HG02973 (cell line): ENCODE measurements around the gene ARHGAP22.

Experiments used
- ATAC-seq: cut with Tn5 transposase; IDR thresholded peaks from one replicate; pipeline ENCODE4 v1.9.1; 2021; ENCODE audit warnings: moderate library complexity; ENCODE audit not compliant: unreplicated experiment

Gene ARHGAP22

DNA sequence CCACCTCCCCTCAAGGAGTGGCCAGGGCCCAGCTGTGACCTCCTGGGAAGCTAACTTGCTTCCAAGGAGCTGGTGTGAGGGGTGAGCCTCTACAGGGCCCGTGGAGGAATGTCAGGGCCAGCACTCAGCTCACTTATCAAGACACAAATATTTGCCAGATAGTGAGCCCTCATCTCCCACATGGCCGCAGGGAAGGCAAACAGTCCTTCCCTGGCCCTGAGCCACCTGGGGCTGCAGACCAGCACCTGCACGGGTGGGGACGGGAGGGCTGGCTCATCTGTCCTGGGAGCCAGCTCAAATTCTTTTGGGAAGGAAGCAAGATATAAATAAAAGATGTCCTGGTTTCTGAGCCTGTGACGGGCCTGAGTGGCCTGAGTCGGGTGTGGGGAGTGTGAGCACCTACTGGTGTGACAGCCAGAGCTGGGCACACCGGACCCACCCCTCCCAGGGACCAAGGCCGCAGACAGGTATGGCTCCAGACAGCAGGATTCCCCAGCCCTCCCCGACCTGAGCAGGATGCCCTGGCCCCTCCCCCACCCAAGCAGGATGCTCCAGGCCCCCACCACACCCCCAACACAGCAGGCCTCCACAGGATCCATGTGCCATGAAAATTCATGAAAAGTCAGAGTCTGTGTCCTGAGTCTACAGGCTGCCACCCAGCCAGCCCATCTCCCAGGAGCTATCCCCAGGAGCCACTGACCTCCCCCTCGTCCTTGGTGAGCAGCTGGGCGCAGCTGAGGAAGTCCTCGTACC lies 150.4 kb downstream of the ARHGAP22 start:
- no peak for ATAC-seq

DNA sequence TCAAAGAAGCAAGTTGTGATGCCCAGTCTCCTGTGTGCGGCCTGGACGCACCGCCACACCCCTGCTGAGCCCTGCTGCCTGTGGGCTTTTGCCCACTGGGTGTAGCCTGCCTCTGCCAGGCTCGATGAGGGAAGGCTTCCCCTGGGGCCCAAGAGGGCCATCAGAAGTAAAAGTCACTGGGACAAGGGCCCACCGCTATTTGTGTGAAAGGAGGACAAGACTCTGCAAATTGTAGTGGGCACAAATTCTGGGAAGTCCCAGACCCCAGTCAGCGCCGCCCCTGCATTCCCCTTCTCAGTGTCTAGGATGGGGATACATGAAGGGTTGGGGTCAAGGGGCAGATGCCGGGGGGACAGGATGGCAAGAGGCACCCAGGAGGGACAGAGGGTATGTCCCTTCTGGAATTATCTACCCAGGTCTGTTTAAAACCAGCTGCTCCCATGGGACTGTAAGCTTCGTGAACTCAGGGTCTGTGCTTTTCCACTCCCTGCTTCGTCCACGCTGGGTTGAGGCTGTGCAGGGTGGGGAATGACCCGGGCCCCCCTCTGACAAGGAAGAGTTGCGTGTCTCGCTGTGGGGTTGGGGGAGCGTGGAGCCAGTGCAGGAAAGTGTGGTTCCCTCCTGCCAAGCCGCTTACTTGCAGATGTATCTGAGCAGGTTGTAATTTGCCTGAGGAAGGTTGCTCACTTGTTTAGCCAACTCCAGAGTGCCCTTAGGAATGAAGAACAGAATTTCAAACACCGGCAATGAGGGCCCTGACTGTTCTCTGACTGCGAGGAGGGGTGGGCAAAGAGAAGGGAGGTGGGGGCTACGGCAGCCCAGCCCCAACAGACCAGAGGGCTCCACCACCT lies 151.2 kb downstream of the ARHGAP22 start:
- ATAC-seq = no peak

DNA sequence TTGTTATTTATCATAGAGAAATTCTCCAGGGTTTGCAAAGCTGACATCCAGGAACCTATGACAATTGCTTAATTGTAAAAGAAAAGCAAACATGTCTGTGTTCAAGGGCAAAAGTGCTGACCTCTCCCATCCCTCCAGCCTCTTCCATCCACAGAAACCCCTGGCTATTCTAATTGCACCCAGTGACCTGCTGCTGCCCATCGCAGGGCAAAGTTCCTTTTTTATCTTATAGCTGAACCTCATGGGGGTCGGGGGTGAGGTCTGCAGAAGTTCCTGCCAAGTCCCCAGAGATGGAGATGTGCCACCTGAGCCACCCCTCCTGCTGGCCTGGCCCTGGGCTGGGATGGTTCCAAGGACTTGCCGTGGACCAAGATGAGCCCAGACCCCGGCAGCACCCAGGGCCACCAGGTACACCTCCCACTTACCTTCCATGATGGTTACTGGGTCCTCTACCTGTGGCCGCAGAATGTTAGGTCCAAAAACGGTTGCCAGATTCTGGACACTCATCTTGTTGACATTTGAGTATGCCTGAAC lies 151.9 kb downstream of the ARHGAP22 start:
- no peak for ATAC-seq

DNA sequence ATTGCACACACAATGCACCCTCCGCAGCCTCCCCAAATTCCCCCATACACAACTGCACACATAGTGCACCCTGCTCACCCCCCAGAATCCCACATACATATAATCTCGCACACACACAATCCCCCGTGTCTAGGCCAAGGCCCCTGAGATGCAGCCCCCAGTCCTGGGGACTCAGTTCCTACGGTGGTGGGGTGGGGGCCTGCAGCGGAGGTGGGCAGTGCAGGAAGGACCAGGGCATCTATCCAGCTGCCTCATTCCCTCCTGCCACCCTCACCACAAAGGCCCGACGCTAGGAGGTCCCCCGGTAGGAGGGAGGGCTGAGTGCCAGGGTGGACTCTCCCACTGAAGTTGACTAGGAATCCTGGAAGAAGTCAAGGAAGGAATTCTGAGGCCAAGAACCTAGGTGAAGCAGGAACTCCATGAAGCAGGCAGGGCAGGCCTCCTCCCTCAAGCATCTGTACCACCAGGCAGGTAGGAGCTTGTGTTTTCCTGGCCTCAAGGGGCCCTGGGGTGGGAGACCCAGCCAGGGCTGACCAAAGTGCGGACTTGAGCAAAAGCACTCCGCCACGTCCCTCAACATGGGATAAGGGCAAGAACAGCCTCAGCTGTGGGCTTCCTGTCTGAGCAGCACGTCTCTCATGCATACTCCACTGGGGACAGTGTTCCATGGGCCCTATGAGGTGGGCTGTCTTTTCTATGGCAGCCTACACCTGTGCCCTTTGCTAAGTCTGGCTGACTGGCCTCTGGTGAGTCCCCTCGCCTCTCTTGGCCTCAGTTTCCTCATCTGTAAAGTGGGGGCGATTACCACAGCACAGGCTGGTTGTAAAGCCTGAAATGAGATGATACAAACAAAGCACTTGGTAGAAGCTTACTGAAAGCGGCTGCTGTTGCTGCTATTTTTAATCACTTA lies 152.6 kb downstream of the ARHGAP22 start:
- no peak for ATAC-seq

DNA sequence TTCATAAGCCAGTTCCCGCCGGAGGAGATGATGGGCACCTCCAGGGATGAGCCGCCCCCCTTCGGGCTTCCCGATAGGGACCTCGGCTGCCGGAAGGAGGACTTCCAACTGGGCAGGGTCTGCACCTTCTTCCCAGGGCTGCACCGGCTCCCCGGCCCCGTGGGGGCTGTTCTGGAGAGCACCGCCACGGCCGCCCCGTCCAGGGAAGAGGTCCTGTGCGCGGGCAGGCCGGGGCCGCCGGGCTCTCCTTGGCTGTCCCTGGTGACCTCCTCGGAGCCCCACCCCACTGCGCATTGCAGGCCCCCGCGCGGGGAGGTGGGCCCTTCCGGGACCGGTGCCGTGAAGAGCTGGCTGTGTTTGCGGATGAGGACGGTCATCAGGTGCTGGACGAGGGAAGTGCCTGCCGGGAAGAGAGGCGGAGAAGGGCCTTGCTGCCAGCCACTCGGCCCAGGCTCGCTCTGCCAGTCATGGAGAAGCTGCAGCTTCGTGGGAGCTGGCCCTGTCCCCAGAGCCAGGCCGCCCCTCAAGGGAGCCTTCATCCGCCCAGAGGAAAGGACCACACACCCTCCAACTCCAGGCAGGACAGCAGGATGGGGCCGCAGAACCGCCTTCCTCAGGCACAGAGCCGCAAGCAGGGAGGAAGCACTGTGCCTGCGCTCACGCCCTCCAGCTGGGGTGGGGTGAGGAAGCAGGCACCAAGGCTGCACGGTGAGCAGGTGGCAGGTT lies 154.0 kb downstream of the ARHGAP22 start:
- ATAC-seq = no peak

DNA sequence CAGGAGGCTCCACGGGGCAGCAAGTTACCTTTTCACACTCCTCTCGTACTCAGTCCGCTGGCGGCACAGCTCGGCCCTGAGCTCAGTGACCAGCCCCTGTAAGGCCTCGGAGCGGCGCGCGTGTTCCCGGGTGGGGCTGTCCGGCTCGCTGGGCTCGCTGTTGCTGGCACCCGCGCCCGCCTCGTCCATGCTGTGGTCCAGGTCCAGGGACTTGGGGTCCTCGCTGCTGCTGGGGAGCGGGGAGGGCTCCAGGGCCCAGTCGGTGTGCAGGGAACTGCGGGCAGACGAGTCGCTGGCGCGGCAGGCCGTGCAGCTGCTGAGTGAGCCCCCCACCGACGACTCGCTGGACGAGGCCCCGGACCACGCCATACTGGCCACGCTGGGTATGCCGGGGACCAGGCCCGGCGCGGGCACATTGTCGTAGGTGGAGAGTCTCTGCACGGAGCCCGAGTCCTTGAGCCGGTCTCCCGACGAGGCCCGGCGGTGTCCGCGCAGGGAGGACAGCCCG lies 154.6 kb downstream of the ARHGAP22 start:
- no peak for ATAC-seq

DNA sequence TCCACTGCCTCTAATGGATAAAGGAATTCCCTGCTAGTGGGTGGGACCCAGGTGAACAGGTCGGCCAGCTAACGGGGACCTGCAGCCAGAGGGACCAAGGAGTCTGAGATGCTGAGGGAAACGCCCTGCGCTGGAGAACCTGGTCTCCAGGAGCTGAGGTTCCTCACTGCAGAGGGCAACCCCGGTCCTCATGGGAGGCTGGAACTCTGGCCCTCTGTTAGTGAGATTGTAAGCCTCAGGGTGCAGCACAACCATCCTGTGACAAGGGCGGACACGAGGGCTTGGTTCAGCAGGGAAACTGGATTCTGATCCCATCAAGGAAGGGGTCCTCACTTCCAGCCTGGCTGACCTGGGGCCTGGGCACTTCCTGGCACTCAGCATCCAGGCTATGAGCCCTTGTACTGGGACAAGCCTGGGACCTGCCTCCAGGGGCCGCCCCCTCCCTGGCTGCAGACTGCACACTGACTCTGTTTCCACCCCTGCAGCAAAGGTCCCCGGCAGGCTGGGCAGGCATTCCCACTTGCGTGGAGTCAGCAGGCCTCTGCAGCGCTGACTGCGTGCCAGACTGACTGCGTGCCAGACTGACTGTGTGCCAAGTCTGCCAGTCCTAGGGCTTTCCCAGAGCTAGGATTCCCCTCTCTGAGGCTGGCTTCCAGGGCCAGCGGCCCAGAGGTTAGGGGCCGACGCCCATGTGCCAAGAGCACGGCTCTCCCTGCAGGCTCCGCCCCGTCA lies 155.2 kb downstream of the ARHGAP22 start:
- ATAC-seq = no peak

DNA sequence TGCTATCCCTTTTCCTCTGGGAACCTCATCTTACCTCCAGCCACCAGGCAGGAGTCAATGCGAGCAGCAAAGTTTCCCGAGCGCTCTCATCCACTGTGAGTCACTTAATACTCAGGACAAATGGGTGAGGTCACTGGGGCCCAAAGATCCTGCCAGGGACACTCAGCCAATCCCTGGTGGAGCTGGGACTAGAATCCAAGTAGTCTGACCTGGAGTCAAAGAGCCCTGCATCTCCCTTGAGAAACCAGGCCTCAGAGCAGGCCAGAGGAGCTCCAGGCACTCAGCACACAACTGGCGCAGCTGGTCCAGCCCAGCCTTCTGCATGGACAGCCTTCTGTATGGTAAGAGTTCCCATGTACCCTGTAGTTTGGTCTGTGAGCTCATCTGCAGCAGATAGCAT lies 156.1 kb downstream of the ARHGAP22 start:
- no peak for ATAC-seq

DNA sequence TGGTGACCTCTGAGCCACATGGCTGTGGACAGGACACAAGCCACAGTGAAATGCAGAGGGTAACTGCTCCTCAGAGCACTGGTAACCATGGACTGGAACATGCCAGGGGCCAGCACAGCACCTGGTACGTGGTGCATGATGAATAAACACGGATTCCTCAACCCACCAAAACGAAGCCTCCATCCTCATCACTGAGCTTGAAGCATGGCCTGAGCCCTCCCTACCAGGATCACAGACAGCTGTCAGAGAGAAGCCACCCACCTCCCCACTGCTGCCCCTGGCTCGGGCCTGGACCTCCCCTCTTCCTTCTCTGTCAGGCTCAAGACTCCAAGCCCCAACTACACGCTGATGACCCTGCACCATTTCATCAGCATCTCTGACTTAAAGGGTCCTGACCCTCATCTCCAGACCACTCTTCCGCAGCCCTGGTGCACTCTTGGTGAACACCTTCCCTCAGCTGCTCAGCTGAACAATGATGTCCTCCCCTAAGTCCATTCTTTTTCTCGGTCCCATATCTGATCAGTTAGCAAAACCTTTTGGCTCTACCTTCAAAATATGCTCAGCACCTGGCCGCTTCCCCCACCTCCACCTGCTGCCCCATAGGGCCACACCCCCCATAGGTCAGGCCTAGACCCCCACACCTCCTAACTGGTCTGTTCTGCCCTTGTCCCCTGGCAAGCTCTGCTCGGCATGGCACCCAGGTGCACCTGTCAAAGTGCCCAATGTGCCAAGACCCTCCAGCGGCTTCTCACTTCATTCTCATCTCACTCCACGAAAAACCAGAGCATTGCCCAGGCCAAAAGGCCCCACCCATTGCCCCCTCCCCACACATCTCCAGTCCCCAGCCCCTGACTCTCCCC lies 157.3 kb downstream of the ARHGAP22 start:
- ATAC-seq = no peak

DNA sequence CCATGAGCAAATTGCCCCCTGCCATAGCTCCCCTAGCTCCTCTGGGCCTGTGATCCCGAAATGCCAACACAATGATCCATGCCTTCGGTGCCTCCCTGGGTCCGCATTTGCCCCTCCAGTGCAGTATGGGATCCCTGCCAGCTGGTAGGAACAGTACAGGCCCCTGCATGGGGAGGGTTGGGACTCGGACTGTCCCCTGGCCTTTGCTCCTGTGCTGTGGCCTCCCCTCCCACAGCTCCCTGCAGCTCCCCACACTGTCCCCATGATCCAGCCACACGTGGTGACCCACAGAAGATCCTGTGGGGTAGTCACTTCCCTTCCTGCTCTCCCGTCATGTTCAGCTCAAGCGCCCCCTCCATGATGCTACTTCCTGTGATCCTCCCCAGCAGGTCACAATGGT lies 158.1 kb downstream of the ARHGAP22 start:
- no peak for ATAC-seq

DNA sequence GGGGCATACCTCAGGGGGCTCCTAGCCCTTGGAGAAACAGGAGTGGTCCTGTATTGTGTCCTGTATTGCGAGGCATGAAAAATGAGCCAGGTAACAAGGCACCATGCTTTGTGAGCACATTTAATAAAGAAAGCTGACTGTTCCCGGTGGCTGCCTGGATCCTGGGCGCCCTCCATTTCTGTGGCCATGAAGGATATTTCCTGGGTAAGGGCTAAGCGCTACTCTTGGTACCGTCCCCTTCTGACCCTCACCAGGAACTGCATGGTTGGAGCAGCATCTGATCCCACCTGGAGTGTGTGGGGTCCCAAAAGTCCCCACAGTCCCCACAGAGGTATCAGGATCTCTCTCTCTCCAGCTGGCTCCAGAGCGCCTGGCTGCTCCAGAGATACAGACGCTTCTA lies 158.9 kb downstream of the ARHGAP22 start:
- no peak for ATAC-seq

DNA sequence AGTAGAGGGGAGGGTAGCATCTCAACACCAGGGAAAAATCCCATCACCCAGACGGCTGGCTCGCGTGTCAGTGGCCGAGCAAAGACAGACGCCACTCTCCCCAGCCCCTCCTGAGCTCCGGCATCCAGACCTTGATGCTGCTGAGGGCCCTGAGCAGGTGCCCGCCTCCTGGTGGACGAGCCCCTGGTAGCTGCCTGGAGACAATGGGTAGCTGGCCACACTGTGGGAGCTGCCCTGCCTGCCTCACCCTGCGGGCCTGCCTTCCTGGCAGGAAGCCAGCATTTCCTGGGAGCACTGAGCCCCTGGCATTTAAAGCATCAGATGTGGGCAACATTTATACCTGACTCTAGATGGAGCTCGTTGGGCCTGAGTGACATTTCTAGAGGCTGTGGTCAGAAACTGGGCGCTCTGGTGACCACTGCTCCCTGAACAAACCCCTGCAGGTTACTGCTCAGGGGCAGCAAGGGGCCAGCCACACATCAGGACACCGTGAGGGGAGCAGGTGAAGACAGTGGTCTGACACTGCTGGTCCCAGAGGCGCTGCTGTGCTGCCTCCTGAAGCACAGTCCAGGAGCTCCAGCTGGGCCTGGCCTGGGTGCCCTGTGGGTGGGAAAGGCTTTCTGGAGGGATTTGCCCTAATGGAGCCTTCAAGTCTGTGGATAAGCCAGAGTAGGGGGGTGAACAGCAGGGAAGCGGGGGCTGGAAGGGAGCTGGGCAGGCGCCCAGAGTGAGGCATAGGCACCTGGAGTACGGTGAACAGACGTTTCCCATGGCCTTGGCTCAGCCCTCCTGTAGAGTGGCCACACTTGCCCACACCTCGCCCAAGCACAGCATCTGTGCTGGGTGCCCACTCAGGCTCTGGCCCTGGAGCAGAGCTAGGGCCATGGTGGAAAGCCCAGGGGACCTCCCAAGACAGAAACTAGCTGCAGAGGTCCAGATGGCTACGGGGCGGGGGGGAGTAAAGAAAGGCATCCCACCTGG lies 159.7 kb downstream of the ARHGAP22 start:
- no peak for ATAC-seq

DNA sequence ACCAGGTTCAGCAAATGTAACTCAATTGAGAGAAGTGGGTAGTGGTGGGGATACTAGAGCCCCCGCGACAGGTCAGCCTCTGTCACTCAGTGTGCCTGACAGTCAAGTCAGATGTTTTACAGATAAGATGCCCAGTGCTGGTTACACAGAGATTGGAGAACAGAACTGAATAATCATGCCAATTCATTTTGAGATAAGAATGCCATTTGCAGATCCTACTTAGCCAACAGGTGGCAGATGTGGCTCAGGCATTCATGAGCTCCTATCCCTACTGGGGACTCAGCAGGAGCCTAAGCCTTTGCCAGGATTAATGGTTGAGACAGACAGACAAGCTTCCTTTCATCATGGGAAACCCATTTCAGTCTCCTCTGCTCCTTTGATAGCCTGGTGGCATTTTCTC lies 160.6 kb downstream of the ARHGAP22 start:
- no peak for ATAC-seq

DNA sequence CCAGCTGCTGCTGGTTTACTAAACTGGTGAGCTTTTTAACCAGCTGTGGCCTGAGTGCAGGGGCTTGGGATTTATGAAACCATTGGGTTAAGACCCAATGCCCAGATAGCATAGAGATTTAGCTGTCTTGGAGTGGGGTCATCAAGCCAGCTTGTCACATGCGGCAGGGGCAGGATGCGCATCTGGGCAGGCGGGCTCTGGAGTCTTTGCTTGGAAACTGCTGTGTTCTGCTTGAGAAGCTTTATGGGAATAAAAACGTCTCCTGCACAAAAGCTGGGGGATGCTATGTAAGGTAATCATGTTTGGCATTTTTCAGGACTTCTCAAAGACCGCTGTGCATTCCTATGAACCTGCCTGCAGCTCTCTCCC lies 162.1 kb downstream of the ARHGAP22 start:
- ATAC-seq = no peak

DNA sequence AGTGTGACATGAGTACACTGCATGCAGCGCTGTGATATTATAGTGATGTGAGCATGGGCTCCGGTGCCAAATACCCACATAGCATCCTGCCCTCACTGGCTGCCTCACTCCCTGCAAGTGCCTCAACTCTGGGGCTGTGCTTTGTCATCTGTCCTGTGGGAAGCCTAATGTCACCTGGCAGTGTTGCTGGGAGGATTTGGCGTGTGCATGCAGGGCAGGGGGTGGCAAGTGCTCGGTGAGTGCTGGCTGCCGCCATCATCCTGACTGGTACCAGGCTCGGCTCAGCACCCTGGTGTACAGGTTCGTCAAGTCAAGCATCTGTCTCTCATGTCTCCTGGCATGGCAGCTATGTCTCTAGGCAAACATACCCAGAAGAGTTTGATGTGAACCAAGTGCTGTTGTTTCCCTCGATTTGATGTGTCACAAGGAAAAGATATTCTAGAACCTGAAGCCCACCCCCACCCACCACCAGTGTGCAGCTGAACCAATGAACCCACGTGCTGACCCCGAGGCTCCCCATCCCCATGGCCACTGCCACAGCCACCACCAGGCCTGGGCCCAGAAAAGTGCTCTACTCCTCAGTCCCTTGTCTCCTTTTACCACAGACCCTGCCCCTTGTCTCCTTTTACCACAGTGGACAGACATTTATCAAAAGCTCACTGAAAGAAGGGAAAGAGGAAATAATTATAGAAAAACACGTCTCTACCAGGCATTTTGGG lies 162.6 kb downstream of the ARHGAP22 start:
- no peak for ATAC-seq

DNA sequence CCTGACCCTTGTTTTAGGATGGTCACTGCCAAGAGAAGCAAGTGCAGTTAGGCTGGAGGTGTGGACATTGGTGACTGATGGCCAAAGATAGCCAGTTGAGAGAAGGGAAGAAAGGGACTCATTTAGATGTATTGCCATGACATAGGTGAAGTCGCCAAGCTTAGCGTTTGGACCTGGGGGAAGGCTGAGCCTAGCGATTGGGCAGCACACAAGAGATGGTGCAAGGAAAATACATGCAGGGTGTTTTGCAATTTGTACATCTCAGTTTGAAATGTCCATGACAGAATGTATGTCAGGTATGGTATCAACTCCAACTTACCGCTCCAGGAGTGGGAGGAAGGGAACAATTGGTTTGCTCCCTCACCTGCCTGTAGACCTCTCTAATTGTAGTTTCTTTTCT lies 164.1 kb downstream of the ARHGAP22 start:
- no peak for ATAC-seq

DNA sequence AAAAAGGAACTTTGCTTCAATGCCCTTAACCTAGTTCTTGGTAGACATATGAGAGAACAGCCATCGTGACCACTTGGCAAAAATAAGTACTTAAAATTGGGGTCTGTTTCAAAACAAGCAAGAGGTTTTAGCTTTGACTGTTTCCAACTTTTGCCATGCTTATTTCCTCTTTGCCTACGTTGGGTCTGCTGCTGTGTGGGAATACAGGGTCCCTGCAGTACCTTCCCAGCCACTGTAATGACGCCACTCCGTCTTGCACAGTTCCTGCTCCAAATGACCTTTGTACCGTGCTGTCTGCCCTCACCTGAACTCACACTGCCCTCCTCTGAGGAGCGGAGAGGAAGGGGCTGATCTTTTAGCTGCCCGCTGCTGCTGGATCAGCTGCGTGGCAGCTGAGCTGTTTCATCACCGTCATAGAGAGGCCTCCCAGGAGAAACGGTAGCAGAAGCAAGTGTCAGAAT lies 165.3 kb downstream of the ARHGAP22 start:
- ATAC-seq = no peak
